HG02884 (cell line): ENCODE data around the gene PRR33.
"Not testable (repeated sequence)": the region's sequence is repeated elsewhere in the genome, so short reads cannot be mapped to it uniquely, and the experiment has no call there.

ENCODE experiments used
- ATAC-seq: cut with Tn5 transposase; IDR thresholded peaks from one replicate; pipeline ENCODE4 v1.9.1; 2021; ENCODE audit warnings: mild to moderate bottlenecking, moderate library complexity; ENCODE audit not compliant: unreplicated experiment

Gene PRR33

DNA sequence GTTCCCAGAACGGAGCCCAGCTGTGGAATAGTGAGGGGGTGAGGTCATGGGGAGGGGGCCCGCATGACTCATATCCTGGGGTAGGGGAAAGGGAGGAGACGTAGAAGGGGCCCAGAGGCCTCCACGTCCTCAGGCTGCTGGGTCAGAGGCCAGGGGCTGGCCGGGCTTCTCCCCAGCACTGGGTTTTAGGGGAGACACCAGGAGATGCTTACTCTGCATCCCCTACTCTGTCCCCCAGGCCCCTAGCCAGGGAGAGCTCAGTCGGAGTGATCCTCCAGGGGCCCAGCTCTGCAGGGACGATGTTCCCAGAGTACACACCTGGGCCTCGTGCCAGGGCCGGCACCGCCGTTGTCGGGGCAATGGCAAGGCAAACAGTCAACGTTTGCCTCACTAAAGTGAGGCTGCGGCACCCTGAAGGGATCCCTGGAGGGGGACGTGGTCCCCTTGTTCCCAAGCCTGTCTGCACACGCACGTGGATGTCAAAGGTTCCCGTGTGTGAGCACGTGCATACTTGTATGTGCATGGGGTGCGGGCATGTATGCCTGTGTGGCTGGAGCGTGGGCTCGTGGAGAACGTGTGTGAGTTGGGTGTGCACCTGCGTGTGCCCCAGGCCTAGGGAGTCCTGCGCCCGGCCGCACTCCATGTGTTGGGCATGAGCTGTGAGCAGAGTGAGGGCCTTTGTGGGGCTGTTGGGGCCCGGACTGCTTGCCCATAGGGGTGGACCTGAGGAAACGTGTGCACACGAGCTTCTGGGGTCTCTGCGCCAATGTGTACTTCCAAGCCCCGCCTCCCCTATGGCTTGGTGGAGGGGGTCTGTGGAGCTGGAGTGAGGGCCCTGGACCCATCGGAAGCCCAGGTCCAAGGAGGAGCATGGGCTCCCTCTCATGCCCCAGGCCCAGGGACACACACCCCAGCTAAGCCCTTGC, 14.2 kb downstream of the PRR33 start:
- ATAC-seq, result no peak

DNA sequence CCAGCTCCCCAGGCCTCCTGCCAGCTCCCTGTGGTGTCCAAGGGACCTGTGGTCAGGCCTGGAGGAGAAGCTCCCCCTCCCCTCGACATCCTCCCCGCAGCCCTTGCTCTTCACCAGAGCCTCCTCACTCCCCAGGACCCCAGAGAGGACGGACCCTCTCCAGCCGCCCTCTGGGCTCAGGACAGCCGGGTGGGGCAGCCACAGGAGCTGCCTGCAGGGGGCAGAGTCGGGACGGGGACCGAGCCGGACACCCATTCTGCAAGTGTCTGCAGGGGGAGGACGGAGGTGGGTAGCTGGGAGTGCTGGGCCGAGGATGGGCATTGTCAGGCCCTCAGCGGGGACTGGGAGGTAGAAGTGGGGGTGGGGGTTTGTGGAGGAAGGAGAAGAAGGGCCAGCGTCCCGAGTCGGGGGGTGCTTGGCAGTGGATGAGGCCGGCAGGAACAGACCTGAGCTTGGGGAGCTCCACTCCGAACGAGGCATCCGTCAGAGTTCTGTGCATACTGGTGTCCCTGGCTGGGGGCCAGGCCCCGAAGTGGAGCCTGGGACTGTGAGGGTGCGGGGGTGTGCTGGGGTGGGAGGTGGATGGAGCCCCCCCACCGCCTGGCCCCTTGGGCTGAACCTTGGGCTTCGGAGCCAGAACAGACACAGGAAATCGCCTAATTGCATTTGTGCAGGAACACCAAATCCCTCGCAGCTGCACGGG, 15.2 kb downstream of the PRR33 start:
- no peak for ATAC-seq

DNA sequence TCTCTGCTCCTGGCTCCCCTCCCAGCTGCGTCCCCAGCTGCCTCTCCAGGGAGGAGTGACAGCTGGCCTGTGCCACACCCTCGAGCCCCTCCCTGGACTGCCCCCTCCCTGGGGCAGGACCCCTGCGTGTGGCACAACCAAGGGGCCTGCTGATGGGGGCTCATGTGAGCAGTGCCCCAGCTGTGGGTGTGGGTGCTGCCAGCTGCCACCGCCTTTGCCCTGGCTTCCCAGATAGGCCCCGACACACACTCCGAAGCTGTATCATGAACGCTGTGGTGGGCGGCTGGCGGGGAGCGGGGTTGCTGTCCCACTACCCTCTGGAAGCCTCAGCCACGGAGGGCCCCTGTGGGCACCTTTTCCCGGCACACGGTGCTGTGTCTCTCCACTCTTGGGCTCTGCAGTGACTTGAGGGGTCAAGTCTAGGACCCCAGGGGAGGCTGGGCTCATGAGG, 15.8 kb downstream of the PRR33 start:
- not testable (repeated sequence) for ATAC-seq

DNA sequence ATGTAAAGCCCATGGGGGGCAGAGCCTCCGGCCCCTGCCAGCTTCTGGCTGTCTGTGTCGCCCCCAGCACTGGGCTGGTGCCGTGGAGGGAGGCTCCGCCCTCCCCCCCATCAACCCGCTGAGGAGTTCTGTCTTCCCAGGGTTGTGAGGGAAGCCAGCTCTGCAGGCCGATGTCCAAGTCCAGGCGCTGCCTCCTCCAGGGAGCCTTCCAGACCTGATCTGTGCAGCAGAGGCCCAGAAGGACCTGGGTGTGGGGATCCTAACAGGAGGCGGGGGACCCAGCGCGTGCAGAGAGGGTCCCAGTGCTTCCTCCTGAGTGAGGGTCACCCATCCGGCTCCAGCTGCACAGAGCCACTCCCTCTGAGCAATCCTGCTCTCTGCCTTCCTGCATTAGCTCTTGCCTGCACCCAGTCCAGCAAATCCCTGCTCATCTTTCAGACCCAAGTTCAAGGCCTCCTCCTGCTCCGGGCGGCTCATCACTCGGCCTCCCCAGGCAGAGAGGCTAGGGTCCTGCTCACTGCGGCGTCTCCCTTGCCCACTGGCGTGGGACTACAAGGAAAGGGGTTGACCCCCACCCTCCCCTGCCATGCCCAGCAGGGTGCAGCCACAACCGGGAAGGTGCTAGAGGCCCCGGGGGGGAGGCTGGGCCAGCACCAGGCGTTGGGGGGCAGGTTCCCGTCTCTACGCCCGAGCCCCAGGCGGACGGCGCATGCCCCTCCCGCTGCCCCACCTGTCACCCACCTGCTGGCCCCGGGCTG, 16.4 kb downstream of the PRR33 start:
- ATAC-seq, result no peak

DNA sequence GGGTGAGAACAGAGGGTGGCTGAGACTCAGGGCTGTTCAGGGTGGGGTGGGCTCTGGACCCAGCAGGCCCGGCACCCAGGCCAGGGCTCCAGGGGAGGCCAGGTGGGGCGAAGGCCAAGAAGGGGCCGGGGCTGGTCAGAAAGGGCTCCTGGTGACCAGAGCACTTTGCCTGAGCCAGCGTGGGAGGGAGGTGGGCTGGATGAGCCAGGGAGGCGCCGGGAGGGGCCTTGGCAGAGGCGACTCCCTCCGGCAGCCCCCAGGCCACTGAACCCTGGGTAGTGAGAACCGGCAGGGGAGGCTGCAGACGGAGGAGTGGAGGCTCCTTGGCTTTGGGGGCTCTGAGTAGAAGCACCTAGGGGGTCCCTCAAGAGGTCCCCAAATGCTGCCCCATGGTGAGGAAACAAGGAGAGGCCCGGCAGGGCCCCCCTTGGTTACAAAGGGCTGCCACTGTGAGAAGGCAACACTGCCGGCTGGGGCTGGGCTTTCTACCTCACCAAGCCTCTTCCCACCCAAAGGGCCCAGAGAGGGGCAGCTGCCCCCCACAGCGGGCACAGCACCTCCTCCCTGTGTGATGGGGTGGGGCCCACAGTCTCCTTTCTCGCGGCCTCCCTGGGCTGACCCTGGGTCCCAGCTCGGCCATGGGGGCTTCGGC, 17.1 kb downstream of the PRR33 start:
- ATAC-seq, result not testable (repeated sequence)

DNA sequence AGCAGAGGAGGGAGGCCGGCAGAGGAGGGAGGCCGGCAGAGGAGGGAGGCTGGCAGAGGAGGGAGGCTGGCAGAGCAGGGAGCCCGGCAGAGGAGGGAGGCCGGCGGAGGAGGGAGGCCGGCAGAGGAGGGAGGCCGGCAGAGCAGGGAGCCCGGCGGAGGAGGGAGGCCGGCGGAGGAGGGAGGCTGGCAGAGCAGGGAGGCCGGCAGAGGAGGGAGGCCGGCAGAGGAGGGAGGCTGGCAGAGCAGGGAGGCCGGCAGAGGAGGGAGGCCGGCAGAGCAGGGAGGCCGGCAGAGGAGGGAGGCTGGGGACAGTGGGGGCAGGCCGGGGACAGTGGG, 17.9 kb downstream of the PRR33 start:
- not testable (repeated sequence) for ATAC-seq

DNA sequence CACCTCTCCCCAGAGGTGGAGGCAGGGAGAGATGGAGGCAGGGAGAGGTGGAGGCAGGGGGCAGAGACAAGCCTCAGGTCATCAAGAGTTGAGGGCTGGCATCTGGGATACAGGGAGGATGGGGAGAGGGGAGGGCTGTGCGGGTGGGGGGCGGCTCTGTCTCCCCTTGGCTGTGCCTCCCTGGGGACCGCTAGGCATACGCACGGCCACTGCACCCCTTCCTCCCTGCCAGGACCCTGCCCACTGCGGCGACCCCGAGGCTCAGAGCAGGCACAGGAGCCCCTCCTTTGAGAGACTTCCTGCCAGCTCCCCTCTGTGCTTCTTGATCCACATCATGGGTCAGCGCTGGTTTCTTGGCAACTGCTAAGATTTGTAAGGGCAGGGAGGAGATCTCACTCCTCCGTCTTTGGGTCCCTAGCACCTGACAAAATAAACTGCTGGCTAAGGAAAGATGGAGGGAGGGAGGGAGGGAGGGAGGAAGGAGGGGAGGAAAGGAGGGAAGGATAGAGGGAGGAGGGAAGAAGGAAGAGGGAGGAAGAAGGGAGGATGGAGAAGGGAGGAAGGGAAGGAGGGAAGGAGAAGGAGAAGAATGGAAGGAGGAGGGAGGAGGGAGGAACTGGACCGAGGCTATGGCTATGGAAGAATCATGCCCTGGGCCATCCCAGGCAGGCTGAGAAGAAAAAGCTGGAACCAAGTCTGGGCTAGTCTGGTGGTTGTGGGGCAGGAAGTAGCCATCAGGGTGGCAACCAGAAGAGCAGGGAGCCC, 18.5 kb downstream of the PRR33 start:
- no peak for ATAC-seq

DNA sequence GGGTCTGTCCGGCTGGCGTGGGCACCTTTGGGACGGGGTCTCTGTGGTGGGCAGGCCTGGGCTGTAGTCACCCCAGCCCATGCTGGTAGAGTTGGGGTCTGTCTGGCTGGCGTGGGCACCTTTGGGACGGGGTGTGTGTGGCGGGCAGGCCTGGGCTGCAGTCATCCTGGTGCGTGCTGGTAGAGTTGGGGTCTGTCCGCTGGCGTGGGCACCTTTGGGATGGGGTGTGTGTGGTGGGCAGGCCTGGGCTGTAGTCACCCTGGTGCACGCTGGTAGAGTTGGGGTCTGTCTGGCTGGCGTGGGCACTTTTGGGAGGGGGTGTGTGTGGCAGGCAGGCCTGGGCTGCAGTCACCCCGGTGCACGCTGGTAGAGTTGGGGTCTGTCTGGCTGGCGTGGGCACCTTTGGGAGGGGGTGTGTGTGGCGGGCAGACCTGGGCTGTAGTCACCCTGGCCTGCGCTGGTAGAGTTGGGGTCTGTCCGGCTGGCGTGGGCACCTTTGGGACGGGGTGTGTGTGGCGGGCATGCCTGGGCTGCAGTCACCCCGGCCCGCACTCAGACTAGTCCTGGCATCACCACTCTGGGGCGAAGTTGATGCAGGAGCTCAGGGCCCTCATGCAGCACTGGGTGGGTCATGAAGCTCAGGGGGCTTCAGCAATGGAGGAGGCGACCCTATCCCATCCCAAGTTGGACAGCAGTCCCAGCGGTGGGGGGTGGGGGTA, 19.3 kb downstream of the PRR33 start:
- ATAC-seq, result no peak

DNA sequence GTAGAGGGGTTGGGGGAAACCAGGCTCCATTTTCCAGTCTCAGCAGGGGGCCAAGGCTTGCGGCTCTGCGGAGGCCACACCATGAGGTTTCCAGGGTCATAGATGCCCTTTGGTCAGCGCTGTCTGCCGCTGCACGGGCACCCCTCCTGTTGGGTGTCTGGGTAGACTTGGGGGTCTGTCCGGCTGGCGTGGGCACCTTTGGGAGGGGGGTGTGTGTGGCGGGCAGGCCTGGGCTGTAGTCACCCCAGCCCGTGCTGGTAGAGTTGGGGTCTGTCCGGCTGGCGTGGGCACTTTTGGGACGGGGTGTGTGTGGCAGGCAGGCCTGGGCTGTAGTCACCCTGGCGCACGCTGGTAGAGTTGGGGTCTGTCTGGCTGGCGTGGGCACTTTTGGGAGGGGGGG, 20.2 kb downstream of the PRR33 start:
- no peak for ATAC-seq

DNA sequence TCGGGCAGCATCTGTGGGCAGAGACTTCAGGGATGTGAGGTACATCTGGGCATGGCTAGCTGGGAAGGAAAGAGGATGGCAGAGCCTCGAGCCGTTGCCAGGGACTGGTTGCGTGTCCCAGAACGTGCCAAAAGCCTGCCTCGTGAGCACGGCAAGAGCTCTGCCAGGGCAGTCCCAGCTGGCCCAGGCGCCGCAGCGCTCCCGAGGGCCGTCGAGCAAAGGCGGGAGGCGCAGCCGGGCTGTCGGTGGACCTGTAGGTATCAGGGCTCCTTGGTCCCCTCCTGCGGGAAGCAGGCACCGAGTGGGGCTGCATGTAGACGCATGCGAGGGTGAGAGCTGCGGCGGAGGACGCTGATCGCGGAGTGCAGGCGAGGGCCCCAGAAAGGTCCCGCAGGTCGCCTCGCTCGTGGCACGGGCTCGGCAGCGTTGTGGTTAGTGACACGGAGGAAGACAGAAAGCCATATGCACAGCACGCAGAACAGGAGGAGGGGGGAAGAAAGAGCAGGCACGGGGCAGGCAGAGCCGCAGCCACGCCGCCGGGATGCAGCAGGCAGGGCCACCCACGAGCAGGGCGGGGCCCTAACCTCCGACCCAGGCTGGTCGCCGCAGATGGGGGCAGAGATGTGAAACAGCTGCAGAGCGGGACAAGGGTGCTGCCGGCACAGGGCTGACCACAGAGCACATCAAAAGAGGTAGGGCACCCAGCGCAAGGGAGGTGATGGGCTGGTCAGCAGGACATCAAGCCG, 20.8 kb downstream of the PRR33 start:
- ATAC-seq, result no peak

DNA sequence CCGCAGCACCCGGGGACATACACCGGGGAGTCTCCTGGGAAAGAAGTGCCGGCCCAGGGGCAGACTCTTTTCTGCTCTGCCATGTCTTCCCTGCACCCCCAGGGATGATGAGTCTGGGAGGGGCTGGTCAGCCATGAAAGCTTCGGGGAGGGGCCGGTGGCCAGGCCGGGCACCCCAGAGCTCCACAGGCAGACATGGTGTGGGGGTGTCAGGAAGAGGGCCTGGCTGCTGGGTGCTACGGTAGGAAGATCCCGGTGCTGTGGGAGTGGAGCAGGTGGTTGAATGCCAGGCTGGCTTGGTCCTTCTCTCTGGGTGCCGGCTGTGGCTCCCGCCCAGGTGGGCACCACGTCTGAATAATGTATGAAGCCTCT, 21.4 kb downstream of the PRR33 start:
- ATAC-seq, result no peak

DNA sequence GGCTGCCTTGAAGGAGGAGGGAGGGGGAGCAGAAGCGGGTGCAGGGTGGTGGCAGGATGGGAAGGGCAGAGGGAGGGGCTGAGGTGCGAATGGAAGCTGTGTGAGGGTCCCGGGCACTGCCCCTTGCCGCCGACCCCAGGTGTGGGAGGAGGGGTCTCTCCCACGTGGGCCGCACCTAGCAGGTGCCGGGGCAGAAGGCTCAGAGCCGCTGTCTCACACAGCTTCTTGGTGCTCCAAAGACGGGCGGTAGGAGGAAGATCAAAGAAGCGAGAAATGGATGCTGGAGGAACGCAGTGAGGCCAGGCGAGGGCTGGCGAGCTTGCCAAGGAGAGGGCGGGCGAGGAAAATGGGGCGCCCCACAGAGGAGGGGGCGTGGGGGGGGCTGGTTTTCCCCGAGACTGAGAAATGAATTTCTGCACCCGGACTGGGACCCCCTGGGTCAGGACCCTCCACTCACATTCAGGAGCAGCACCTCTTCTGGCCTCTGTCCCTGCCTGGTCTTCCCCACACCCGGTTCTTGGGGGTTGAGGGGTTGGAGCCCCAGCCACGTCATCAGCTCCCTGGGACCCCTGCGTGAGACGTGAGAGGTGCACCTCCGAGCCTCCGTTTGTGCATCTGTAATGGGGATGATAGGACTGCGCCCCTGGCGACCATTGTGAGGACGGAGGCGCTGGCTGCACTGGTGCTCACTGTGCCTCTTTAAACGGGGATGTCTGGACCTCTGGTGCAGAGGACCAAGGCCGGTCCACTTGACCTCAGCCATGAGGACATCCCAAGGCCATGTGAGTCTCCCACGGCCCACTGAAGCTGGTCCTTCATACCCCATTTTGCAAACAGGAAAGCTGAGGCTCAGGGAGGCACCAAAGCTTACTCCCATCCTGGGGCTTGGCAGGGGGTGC, 22.0 kb downstream of the PRR33 start:
- ATAC-seq, result no peak

DNA sequence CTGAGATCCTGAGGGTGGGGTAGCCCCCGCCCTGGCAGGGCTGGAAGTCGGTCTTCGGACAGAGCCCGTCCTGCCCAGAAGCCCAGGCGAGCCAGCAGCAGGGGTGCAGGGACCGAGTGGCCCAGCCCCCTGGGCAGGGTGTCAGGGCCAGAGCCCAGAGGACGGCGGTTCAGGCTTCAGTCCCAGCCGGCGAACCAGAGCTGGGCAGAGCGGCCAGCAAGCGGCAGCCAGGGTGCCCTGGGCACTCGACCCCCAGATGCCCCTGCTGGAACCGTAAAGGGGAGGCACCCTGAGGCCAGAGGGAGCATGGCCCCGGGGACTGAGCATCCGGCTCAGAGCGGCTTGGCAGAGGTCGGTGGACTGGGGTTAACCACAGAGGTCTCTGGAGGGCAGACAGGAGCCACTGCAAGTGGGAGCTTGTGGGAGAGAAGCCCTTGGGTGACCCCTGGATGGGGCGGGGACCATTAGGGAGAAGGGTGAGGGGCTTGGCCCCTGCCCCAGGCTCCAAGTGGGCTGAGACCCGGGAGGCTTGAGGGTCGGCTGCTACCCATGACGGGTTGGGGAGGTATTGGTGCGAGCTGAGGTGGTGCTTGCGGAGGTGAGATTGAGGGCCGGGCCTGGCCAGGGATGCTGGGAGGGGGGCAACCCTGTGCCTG, 22.9 kb downstream of the PRR33 start:
- ATAC-seq, result no peak

DNA sequence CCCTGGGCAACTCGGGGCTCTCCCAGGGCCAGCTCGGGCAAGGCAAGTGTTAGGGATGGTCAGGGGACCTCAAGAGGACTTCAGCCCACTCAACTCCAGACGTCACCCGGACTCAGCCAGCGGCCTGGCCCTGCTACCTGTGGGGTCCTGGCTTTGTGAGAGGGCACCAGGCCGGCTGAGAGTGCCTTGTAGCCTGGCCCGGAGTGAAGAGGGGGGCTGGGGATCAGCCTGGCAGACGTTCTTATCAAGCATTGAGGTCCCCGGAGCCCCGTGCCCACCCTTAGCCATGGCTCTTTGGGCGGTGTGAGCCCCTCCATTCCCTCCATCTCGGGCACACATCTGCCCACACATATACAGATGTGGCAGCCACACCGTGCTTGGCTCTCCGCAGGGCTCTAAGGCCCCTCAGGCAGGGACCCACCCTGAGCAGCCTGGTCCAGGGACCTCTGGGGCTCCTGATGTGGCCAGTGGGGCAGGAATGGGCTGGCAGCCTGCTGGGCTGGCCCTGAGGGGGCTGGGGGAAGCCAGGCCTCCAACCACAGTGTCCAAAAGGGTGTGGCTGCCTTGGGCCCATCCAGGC, 23.5 kb downstream of the PRR33 start:
- no peak for ATAC-seq

DNA sequence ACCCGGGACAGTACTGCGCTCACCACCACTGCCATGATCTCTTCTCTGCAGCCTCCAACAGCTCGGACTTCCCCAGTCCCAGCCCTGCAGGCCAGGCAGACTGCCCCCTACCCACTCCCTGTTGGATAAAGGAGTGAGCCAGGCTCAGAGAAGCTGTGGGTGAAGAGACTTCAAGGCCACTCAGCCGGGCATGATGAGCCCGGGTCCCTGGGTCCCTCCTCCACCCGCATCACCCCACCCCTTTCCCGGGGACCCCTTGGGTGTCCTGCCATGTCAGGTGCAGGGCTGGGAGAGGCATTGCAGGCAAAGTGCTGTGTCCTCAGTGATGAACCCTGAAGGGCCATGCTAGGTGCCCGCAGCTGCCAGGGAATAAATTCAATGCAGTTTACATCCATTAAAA, 24.3 kb downstream of the PRR33 start:
- ATAC-seq, result no peak

DNA sequence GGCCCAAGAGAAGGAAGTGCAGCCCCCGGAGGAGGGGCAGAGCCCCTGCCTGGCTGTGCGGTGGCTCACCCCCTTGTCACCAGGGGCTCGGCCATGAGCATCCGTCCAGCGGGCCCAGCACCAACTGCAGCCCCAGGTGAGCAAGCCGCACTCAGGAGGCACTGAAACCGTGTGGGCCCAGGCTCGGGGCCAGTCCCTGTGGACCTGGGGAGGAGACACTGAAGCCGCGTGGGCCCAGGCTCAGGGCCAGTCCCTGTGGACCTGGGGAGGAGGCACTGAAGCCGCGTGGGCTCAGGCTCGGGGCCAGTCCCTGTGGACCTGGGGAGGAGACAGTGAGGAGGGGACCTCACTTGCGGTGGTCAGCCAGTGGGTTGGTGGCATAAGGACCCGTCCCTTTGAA, 24.9 kb downstream of the PRR33 start:
- ATAC-seq, result no peak

DNA sequence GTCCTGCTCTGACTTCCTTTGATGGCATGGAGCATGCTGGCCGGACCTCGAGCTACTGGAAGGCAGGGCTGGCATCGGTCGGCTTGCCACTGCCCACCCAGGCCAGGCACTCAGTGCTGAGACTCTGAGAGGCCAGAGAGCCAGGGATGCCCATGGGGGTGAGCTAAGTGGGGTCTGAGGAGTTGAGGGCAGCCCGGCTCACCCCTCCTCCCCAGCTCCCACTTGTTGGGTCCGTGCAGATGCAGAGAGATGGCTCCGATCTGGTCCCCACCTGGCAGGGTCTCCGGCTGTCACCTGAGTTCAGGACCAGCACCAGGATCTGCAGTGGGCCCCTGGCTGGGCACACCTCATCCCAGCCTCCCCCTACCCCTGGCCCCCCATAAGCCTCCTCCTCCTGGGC, 25.5 kb downstream of the PRR33 start:
- ATAC-seq, result no peak
